A673 (cell line): ENCODE measurements around the gene PIPOX. TPM values are rescaled to one million over a fixed set of nuclear protein-coding genes. Genes with fewer than 3 reads are reported as not detected.
A peak's percentile ranks its signal among the peaks of the same experiment; 100 is the strongest.

Source experiments
- BruUV-seq: library from RNA; stranded (reverse); fragments of 400-500 nt; replicated peaks from 2 replicates; lab custom pipeline; 2021; lab: Mats Ljungman, UMichigan
- CTCF ChIA-PET: fragments of 300-600 bp; sonication (Branson Sonifier 250); formaldehyde crosslinking; loops from one replicate; lab custom pipeline; 2022; ENCODE audit warnings: antibody characterized with exemption; lab: Charles Lee
- POLR2A ChIA-PET: fragments of 300-600 bp; sonication (Branson Sonifier 250); formaldehyde crosslinking; loops from one replicate; lab custom pipeline; 2022; ENCODE audit warnings: antibody characterized with exemption; ENCODE audit not compliant: low non-redundant PET; lab: Charles Lee
- DNase-seq: peaks from one replicate; pipeline ENCODE4 v3.0.0-alpha.2; 2015; ENCODE audit warnings: low spot score
- H3K27ac ChIP-seq: fragments of 200-600 bp; sonication (generic); 2 replicates; pipeline ENCODE4 v1.5.1; 2016; ENCODE audit warnings: mixed run types, low read depth, mild to moderate bottlenecking, mixed read lengths, antibody characterized with exemption, low read length; ENCODE audit not compliant: poor library complexity, severe bottlenecking
- H3K27me3 ChIP-seq: fragments of 200-600 bp; sonication (generic); replicated peaks from 2 replicates; pipeline ENCODE4 v1.6.1; 2017; ENCODE audit warnings: mixed run types, low read depth, mild to moderate bottlenecking, mixed read lengths, antibody characterized with exemption, low read length; ENCODE audit not compliant: insufficient read depth, poor library complexity
- H3K36me3 ChIP-seq: fragments of 200-600 bp; sonication (generic); 2 replicates; pipeline ENCODE4 v1.6.1; 2016; ENCODE audit warnings: mixed run types, mild to moderate bottlenecking, mixed read lengths, antibody characterized with exemption, low read length; ENCODE audit not compliant: insufficient read depth, poor library complexity, severe bottlenecking
- H3K4me1 ChIP-seq: fragments of 200-600 bp; sonication (generic); 2 replicates; pipeline ENCODE4 v1.6.1; 2017; ENCODE audit warnings: mixed run types, mild to moderate bottlenecking, mixed read lengths, antibody characterized with exemption, low read length; ENCODE audit not compliant: insufficient read depth, poor library complexity, severe bottlenecking
- H3K4me3 ChIP-seq: fragments of 200-600 bp; sonication (generic); 2 replicates; pipeline ENCODE4 v1.5.1; 2016; ENCODE audit warnings: low read depth, mixed run types, mild to moderate bottlenecking, mixed read lengths, low read length; ENCODE audit not compliant: poor library complexity, severe bottlenecking
- H3K9me3 ChIP-seq: fragments of 200-600 bp; sonication (generic); 2 replicates; pipeline ENCODE4 v1.6.1; 2016; ENCODE audit warnings: mixed run types, low read depth, mild to moderate bottlenecking, mixed read lengths, antibody characterized with exemption, low read length; ENCODE audit not compliant: poor library complexity, severe bottlenecking
- EZH2 ChIP-seq: fragments of 200-600 bp; sonication (generic); IDR thresholded peaks from 2 replicates; pipeline ENCODE4 v1.6.1; 2017; ENCODE audit warnings: borderline replicate concordance, low read depth, mild to moderate bottlenecking, mixed read lengths, antibody characterized with exemption, low read length; ENCODE audit not compliant: poor library complexity, severe bottlenecking
- intact Hi-C: fragments of 100-400 bp; cut with micrococcal nuclease; formaldehyde crosslinking; loops from one replicate; pipeline ENCODE4 v1.10.0; 2022; ENCODE audit not compliant: unreplicated experiment
- total RNA-seq: library from RNA; stranded (reverse); gene quantifications from 2 replicates; pipeline ENCODE4 v1.2.3, GENCODE V29; 2021
- TF ChIP-seq, protein P1 (sequence below): fragments of 300-800, 200-600 bp; sonication (generic); conservative IDR thresholded peaks from 2 replicates; pipeline ENCODE4 v1.5.1; 2017; ENCODE audit warnings: low read depth, mild to moderate bottlenecking, antibody characterized with exemption, low read length, moderate library complexity, mixed read lengths

Gene PIPOX
- total RNA-seq, 1 experiment from 2014 or later = 8.8 TPM

DNA sequence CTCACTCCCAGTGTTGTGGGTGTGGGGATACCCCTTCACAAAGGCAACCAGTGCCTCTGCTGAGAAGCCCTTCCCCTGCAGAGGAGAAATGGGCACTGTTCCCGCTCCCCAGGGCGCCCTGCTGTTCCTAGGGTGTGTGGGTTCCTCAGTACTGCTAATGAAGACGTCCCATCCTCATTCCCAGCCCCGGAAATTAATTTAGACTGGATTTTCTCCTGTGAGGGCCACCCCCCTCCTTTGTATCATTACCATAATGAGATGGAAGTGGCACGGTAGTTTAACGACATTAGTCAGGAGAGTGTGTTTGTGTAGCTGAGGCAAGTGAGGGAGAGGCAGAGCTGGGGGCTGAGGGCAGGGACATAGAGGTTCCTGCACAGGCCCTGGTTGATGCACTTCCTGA, 53.2 kb downstream of the PIPOX start:
- TF ChIP-seq, protein P1, sequence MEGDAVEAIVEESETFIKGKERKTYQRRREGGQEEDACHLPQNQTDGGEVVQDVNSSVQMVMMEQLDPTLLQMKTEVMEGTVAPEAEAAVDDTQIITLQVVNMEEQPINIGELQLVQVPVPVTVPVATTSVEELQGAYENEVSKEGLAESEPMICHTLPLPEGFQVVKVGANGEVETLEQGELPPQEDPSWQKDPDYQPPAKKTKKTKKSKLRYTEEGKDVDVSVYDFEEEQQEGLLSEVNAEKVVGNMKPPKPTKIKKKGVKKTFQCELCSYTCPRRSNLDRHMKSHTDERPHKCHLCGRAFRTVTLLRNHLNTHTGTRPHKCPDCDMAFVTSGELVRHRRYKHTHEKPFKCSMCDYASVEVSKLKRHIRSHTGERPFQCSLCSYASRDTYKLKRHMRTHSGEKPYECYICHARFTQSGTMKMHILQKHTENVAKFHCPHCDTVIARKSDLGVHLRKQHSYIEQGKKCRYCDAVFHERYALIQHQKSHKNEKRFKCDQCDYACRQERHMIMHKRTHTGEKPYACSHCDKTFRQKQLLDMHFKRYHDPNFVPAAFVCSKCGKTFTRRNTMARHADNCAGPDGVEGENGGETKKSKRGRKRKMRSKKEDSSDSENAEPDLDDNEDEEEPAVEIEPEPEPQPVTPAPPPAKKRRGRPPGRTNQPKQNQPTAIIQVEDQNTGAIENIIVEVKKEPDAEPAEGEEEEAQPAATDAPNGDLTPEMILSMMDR = no peak
- TF ChIP-seq EZH2 = no peak
- ChIA-PET CTCF (no interaction called here), POLR2A (no interaction called here)
- H3K4me3 ChIP-seq = no peak overlapping the region
- peak overlapping the region; percentile 63 for H3K27ac ChIP-seq
- peaks cover 38% of the 10 kb centered on the region for H3K4me1 ChIP-seq
- peak; percentile 96 for DNase-seq
- peaks cover 23% of the 10 kb centered on the region for H3K36me3 ChIP-seq
- H3K9me3 ChIP-seq = no peaks in the 10 kb centered on the region
- intact Hi-C loops = no loop called here
- no TSS peak for BruUV-seq
- H3K27me3 ChIP-seq = no peaks in the 10 kb centered on the region

DNA sequence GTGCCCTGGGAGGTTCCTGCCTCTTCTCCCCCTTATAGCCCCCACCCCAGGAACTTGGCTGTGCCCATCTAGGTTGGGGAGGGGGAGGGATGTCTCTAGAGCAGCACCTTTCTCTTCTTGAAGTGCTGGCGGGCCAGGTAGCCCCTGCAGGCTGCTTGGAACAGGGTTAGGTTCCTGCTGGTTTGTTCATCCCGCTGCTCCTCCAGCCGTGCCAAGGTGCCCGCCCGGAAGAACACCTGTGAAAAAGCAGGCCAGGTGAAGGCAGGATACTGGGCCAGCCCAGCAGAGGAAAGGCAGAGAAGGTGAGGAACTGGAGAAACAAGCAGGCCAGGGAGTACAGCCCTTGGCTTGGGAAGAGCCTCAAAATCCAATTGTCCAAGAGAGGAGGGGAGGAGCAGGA, 56.6 kb downstream of the PIPOX start:
- Histone ChIP-seq H3K4me3 (no peak overlapping the region), H3K27me3 (no peaks in the 10 kb centered on the region), H3K9me3 (no peaks in the 10 kb centered on the region), H3K4me1 (peaks cover 29% of the 10 kb centered on the region), H3K27ac (peak overlapping the region; percentile 37), H3K36me3 (peaks cover 15% of the 10 kb centered on the region)
- intact Hi-C loops = no loop called here
- TF ChIP-seq, protein P1 = no peak
- no peak for TF ChIP-seq EZH2
- BruUV-seq = no TSS peak
- no peak for DNase-seq
- CTCF ChIA-PET = interaction anchor here (1.4 kb wide), 1 partner anchor 12 kb away, joined by 4 read pairs; no protein-coding TSS in a partner anchor
- POLR2A ChIA-PET = no interaction called here

DNA sequence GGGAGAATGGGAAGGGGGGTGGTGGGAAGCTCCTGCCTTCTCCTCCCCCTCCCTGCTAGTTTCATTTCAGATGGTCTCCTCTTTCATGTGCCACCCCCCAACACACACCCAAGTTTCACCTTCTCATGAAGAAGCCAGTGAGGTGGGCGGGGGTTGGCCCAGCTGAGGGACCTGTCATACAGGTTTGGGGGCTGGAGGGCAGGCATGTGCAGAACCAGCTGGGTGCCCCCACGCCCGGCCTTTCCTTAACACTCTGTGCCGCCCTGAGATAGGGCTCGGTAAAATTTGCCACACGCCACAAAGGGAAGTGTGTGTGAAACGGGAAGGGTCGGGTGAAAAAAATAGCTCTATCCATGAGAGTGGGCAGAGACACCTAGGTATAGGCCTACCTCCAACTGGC, 57.4 kb downstream of the PIPOX start:
- TF ChIP-seq EZH2 = no peak
- TF ChIP-seq, protein P1 = no peak
- DNase-seq = no peak
- H3K36me3 ChIP-seq = peaks cover 13% of the 10 kb centered on the region

More for the DNA sequence above, 57.4 kb downstream of the PIPOX start:
- intact Hi-C loops = no loop called here
- H3K4me3 ChIP-seq = no peak overlapping the region
- H3K27me3 ChIP-seq = no peaks in the 10 kb centered on the region
- peaks cover 23% of the 10 kb centered on the region for H3K4me1 ChIP-seq
- no peaks in the 10 kb centered on the region for H3K9me3 ChIP-seq
- CTCF ChIA-PET = no interaction called here
- H3K27ac ChIP-seq = no peak overlapping the region
- no TSS peak for BruUV-seq
- POLR2A ChIA-PET = no interaction called here
